H1 (cell line): ENCODE data around the gene SLC7A5. TPM values are rescaled to one million over a fixed set of nuclear protein-coding genes. Genes with fewer than 3 reads are reported as not detected.

Source experiments
- CTCF ChIA-PET: fragments of 300-600 bp; sonication (Branson Sonifier 250); formaldehyde crosslinking; loops from one replicate; lab custom pipeline; 2021; ENCODE audit not compliant: partially characterized antibody; lab: Charles Lee
- POLR2A ChIA-PET: fragments of 300-600 bp; sonication (Branson Sonifier 250); formaldehyde crosslinking; loops from one replicate; lab custom pipeline; 2021; ENCODE audit warnings: inconsistent platforms; ENCODE audit not compliant: partially characterized antibody; lab: Charles Lee
- DNase-seq, 2 experiments: peaks; one replicate each; pipeline versions ENCODE4 v3.0.0 to v3.0.0-alpha.2; 2010 to 2022; ENCODE audit warnings: low spot score in 2 of 2, low read depth in 1 of 2, mixed read lengths in 1 of 2
- FAIRE-seq: peaks from 2 replicates; lab custom pipeline; 2011; peaks lifted over from hg19 to GRCh38; lab: Jason Lieb, UNC
- H2AFZ ChIP-seq: 2 replicates; pipeline ENCODE4 v1.8.1; 2012; ENCODE audit warnings: low read length, inconsistent platforms
- H2AK5ac ChIP-seq: 2 replicates; pipeline ENCODE4 v1.6.1; 2013; ENCODE audit warnings: low read depth, low read length
- H2BK120ac ChIP-seq: replicated peaks from 2 replicates; pipeline ENCODE3; 2013; ENCODE audit warnings: low read depth, low read length, inconsistent platforms
- H2BK12ac ChIP-seq: 2 replicates; pipeline ENCODE4 v1.6.1; 2013; ENCODE audit warnings: low read depth, low read length
- H2BK15ac ChIP-seq: 2 replicates; pipeline ENCODE4 v1.6.1; 2013; ENCODE audit warnings: low read length
- H2BK20ac ChIP-seq: 2 replicates; pipeline ENCODE4 v1.6.1; 2013; ENCODE audit warnings: low read length
- H2BK5ac ChIP-seq: 2 replicates; pipeline ENCODE4 v1.6.1; 2013; ENCODE audit warnings: low read depth, low read length
- H3K14ac ChIP-seq: 2 replicates; pipeline ENCODE4 v1.6.1; 2013; ENCODE audit warnings: inconsistent platforms; ENCODE audit not compliant: insufficient read length
- H3K18ac ChIP-seq: 2 replicates; pipeline ENCODE4 v1.6.1; 2013; ENCODE audit warnings: low read length; ENCODE audit errors: extremely low read depth
- H3K23ac ChIP-seq: 2 replicates; pipeline ENCODE4 v1.6.1; 2013; ENCODE audit warnings: inconsistent platforms; ENCODE audit not compliant: insufficient read length
- H3K23me2 ChIP-seq: 2 replicates; pipeline ENCODE4 v1.6.1; 2013; ENCODE audit warnings: low read depth, low read length
- H3K27ac ChIP-seq: 2 replicates; pipeline ENCODE4 v1.6.1; 2011; ENCODE audit warnings: low read depth, low read length, inconsistent platforms
- H3K27me3 ChIP-seq, 4 experiments: replicated peaks in 1 of 4; 1 replicate in 1 of 4; 2 replicates in 3 of 4; pipeline versions ENCODE4 v1.6.1 to v1.8.1; 2011 to 2013; ENCODE audit warnings: low read length in 3 of 4, mild to moderate bottlenecking in 3 of 4, inconsistent platforms in 2 of 4, mixed read lengths in 2 of 4, moderate library complexity in 1 of 4; ENCODE audit not compliant: control insufficient read depth in 3 of 4, insufficient read depth in 3 of 4; ENCODE audit errors: extremely low read depth in 1 of 4
- H3K36me3 ChIP-seq, 4 experiments: 2 replicates each; pipeline versions ENCODE4 v1.6.1 to v1.8.1; 2011 to 2013; ENCODE audit warnings: mild to moderate bottlenecking in 4 of 4, low read length in 3 of 4, moderate library complexity in 2 of 4, control low read depth in 1 of 4, inconsistent platforms in 1 of 4; ENCODE audit not compliant: insufficient read depth in 4 of 4, control insufficient read depth in 2 of 4
- H3K4ac ChIP-seq: replicated peaks from 2 replicates; pipeline ENCODE3; 2013; ENCODE audit warnings: low read length, low read depth, mixed read lengths, inconsistent platforms; ENCODE audit not compliant: insufficient read length
- H3K4me1 ChIP-seq, 4 experiments: replicated peaks in 1 of 4; 1 replicate in 1 of 4; 2 replicates in 3 of 4; pipeline versions ENCODE4 v1.6.1 to v1.8.1; 2011 to 2013; ENCODE audit warnings: low read length in 3 of 4, inconsistent platforms in 2 of 4, mixed read lengths in 1 of 4; ENCODE audit not compliant: insufficient read depth in 4 of 4, control insufficient read depth in 3 of 4
- H3K4me2 ChIP-seq, 2 experiments: 2 replicates each; pipeline versions ENCODE4 v1.6.1 to v1.8.1; 2011 to 2013; ENCODE audit warnings: low read depth in 2 of 2, low read length in 2 of 2, control low read depth in 1 of 2, inconsistent platforms in 1 of 2, mild to moderate bottlenecking in 1 of 2; ENCODE audit not compliant: insufficient read depth in 1 of 2
- H3K4me3 ChIP-seq, 4 experiments: fragments of 200-600, 300-600 bp in 1 of 4; sonication (generic), shearing (Covaris generic), sonication (Bioruptor Twin) in 1 of 4; 2 replicates each; pipeline versions ENCODE4 v1.5.1 to v1.8.1; 2011 to 2016; ENCODE audit warnings: low read length in 4 of 4, low read depth in 3 of 4, control low read depth in 2 of 4, inconsistent platforms in 2 of 4, mild to moderate bottlenecking in 2 of 4, mixed read lengths in 1 of 4, moderate library complexity in 1 of 4; ENCODE audit not compliant: insufficient read depth in 2 of 4; ENCODE audit errors: extremely low read depth in 1 of 4
- H3K56ac ChIP-seq: replicated peaks from 2 replicates; pipeline ENCODE3; 2013; ENCODE audit warnings: low read depth, mild to moderate bottlenecking, mixed read lengths, low read length, inconsistent platforms; ENCODE audit not compliant: insufficient read length
- H3K79me1 ChIP-seq: 2 replicates; pipeline ENCODE4 v1.6.1; 2013; ENCODE audit warnings: low read depth, low read length, control low read depth
- H3K79me2 ChIP-seq, 2 experiments: 2 replicates each; pipeline versions ENCODE4 v1.6.1 to v1.8.1; 2012 to 2013; ENCODE audit warnings: low read length in 2 of 2, mild to moderate bottlenecking in 2 of 2, inconsistent platforms in 1 of 2; ENCODE audit not compliant: insufficient read depth in 2 of 2, control insufficient read depth in 1 of 2
- H3K9ac ChIP-seq, 4 experiments: replicated peaks in 1 of 4; 1 replicate in 1 of 4; 2 replicates in 3 of 4; pipeline versions ENCODE4 v1.6.1 to v1.8.1; 2011 to 2013; ENCODE audit warnings: low read depth in 3 of 4, low read length in 3 of 4, control low read depth in 2 of 4, mild to moderate bottlenecking in 2 of 4, moderate library complexity in 2 of 4, inconsistent platforms in 1 of 4; ENCODE audit errors: extremely low read depth in 1 of 4
- H3K9me3 ChIP-seq, 2 experiments: 2 replicates each; pipeline versions ENCODE4 v1.6.1 to v1.8.1; 2012 to 2013; ENCODE audit warnings: mild to moderate bottlenecking in 2 of 2, moderate library complexity in 2 of 2, control low read depth in 1 of 2, inconsistent platforms in 1 of 2, low read depth in 1 of 2, low read length in 1 of 2, mixed read lengths in 1 of 2; ENCODE audit not compliant: insufficient read depth in 2 of 2
- H4K20me1 ChIP-seq, 2 experiments: replicated peaks in 1 of 2; 2 replicates each; pipeline versions ENCODE3 to v1.8.1; 2011 to 2013; ENCODE audit warnings: inconsistent platforms in 2 of 2, low read length in 2 of 2, mild to moderate bottlenecking in 1 of 2; ENCODE audit not compliant: insufficient read depth in 2 of 2, control insufficient read depth in 1 of 2
- H4K5ac ChIP-seq: 2 replicates; pipeline ENCODE4 v1.6.1; 2013; ENCODE audit warnings: low read length, low read depth, mixed read lengths, inconsistent platforms; ENCODE audit not compliant: insufficient read length
- H4K8ac ChIP-seq: 2 replicates; pipeline ENCODE4 v1.8.0; 2013; ENCODE audit warnings: mild to moderate bottlenecking, moderate library complexity, low read length, inconsistent platforms; ENCODE audit not compliant: insufficient read depth; ENCODE audit errors: extremely low read depth
- H4K91ac ChIP-seq: replicated peaks from 2 replicates; pipeline ENCODE3; 2013; ENCODE audit warnings: low read length, mixed read lengths, inconsistent platforms; ENCODE audit not compliant: insufficient read length
- GTF2F1 ChIP-seq: IDR thresholded peaks from 2 replicates; pipeline ENCODE4 v1.6.1; 2012; ENCODE audit warnings: low read depth, low read length, improper control_type of control experiment, borderline replicate concordance
- SIN3A ChIP-seq, 2 experiments: IDR thresholded peaks in 1 of 2; conservative IDR thresholded peaks in 1 of 2; 2 replicates each; pipeline ENCODE4 v1.6.1; 2011 to 2012; ENCODE audit warnings: low read length in 2 of 2, improper control_type of control experiment in 1 of 2, low read depth in 1 of 2, mild to moderate bottlenecking in 1 of 2
- SIX5 ChIP-seq: IDR thresholded peaks from 2 replicates; pipeline ENCODE4 v1.6.1; 2011; ENCODE audit warnings: mild to moderate bottlenecking, low read depth, low read length
- SP1 ChIP-seq: IDR thresholded peaks from 2 replicates; pipeline ENCODE4 v1.6.1; 2011; ENCODE audit warnings: low read depth, low read length
- WGBS, 2 experiments: shearing (Covaris generic) in 1 of 2; methylation state at CpG; one replicate each; pipeline versions ENCODE4 v1.1.6 to v1.1.7; 2013 to 2015; ENCODE audit warnings: low lambda C conversion rate in 2 of 2, mixed read lengths in 2 of 2, inconsistent platforms in 1 of 2, low coverage in 1 of 2, missing lambda C conversion rate in 1 of 2; ENCODE audit not compliant: insufficient replicate concordance in 2 of 2, insufficient coverage in 1 of 2, insufficient read length in 1 of 2; ENCODE audit errors: extremely low coverage in 1 of 2, missing lambda C conversion rate in 1 of 2; 5-methylcytosine and 5-hydroxymethylcytosine counted together
- polyA plus RNA-seq, 7 experiments: library from polyadenylated mRNA; depleted of rRNA in 3 of 7; stranded (reverse) in 5 of 7; unstranded in 2 of 7; fragments of >200 nt in 5 of 7; fragments of 200-250 nt in 2 of 7; gene quantifications; 1 replicate in 5 of 7; 2 replicates in 1 of 7; 4 replicates in 1 of 7; pipeline versions ENCODE4 v1.2.1 to v1.2.3, GENCODE V29; 2011 to 2013; ENCODE audit warnings: missing spikeins in 2 of 7, mixed read lengths in 2 of 7
- total RNA-seq: library from RNA; stranded (reverse); fragmentation: NEBNext Ultra II Directional; extraction: Animal tissue kit (Norgen Biotek cat#: 25700); gene quantifications from 2 replicates; pipeline ENCODE4 v1.2.1, GENCODE V29; 2021

Gene SLC7A5
- total and polyA plus RNA-seq, 2 of the 8 experiments (the other 6 are each of a cell fraction or from before 2014, with no cell fraction given), result 68.2 to 341 TPM

DNA sequence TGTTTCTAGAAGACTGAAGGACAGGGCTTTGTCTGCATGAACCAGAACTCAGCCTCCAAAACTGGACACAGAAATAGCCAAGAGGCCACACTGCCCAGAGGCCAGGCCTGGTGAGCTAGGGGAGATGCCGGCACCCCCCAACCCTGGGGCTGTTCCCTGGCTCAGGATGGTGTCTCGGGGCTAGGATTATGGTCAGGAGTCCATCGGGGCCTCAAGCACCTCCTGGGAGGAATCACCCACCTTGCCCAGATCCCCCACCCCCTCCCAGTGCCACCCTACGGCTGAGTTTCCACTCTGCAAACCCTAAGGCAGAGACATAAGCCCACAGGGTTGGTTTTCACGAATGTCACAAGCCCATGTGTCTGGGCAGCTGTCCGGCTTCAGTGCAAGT, 37.2 kb downstream of the SLC7A5 start:
- Histone ChIP-seq H3K36me3 (peaks cover 7 to 55% (median 30%) of the 10 kb centered on the region in 4 experiments; a peak in 6 of 8 replicates), H3K79me1 (no peaks in the 10 kb centered on the region; the same call in none of the 2 replicates), H3K9me3 (no peaks in the 10 kb centered on the region), H3K14ac (no peak overlapping the region), H4K8ac (no peak overlapping the region), H2BK15ac (no peak overlapping the region), H2BK12ac (no peak overlapping the region), H3K56ac (no peak overlapping the region), H2BK20ac (no peak overlapping the region), H3K9ac (no peak overlapping the region), H3K27me3 (no peaks in the 10 kb centered on the region), H3K4ac (no peak overlapping the region), H4K91ac (no peak overlapping the region), H3K27ac (no peak overlapping the region), H4K5ac (no peak overlapping the region), H2BK120ac (no peak overlapping the region), H3K18ac (no peak overlapping the region), H2AFZ (no peak overlapping the region), H2BK5ac (no peak overlapping the region), H3K4me1 (peaks cover 0 to 26% (median 15%) of the 10 kb centered on the region in 4 experiments; a peak in 6 of 7 replicates), H2AK5ac (no peak overlapping the region), H3K79me2 (no peaks in the 10 kb centered on the region), H3K23me2 (no peaks in the 10 kb centered on the region), H3K23ac (no peak overlapping the region), H4K20me1 (peaks cover 1 to 3% of the 10 kb centered on the region in 2 experiments), H3K4me3 (no peak overlapping the region), H3K4me2 (no peak overlapping the region)
- TF ChIP-seq SP1, result peak; percentile 76; the same call in 1 of the 2 replicates
- no peak for TF ChIP-seq GTF2F1
- peak in 1 of 2 experiments; percentile 94; a peak in 1 of 4 replicates for TF ChIP-seq SIN3A (conservative IDR thresholded peaks at IDR 0.05 in 1 of 2, IDR thresholded peaks at IDR 0.05 in 1 of 2; ENCODE audit: low read depth in 1 of 2, low read length in 2 of 2)
- peak; percentile 31; the same call in 1 of the 2 replicates for TF ChIP-seq SIX5
- WGBS, 2 experiments, result 79% methylated on average over 4 of the region's 6 CpGs; no CpG with 5 or more reads in 1 of the 2 experiments
- FAIRE-seq (no peak), DNase-seq (no peak)
- CTCF ChIA-PET, result interaction anchor here (0.6 to 3.2 kb wide), 8 partner anchors 11 to 968 kb away, joined by 3 to 24 read pairs (median 4); no protein-coding TSS in a partner anchor
- POLR2A ChIA-PET, result interaction anchor here (0.7 to 4.7 kb wide), 12 partner anchors 9 to 108 kb away, joined by 3 to 22 read pairs (median 10); partner anchors contain the start of gene SLC7A5
